Mesodermal cell (in vitro differentiated cells): ENCODE measurements around the gene SBNO2.

Experiments used
- H3K27ac ChIP-seq: 2 replicates; pipeline ENCODE4 v1.7.0; 2013; ENCODE audit warnings: mild to moderate bottlenecking, low read depth, low read length, moderate library complexity; ENCODE audit not compliant: severe bottlenecking
- H3K36me3 ChIP-seq: 2 replicates; pipeline ENCODE4 v1.7.1; 2013; ENCODE audit warnings: mild to moderate bottlenecking, low read length, moderate library complexity; ENCODE audit not compliant: control insufficient read depth, insufficient read depth
- H3K4me1 ChIP-seq: one replicate; pipeline ENCODE4 v1.7.1; 2013; ENCODE audit warnings: mild to moderate bottlenecking, low read length; ENCODE audit not compliant: insufficient read depth, control insufficient read depth, poor library complexity, severe bottlenecking
- H3K4me3 ChIP-seq: 2 replicates; pipeline ENCODE4 v1.7.0; 2013; ENCODE audit warnings: low read length, control low read depth, mild to moderate bottlenecking; ENCODE audit not compliant: insufficient read depth, poor library complexity, severe bottlenecking; ENCODE audit errors: extremely low read depth
- H3K9me3 ChIP-seq: 2 replicates; pipeline ENCODE4 v1.7.1; 2013; ENCODE audit warnings: mild to moderate bottlenecking, low read length, moderate library complexity; ENCODE audit not compliant: control insufficient read depth
- WGBS, 2 experiments: methylation state at CpG; one replicate each; pipeline ENCODE4 v1.1.5; 2013; ENCODE audit warnings: missing lambda C conversion rate in 2 of 2; ENCODE audit not compliant: insufficient coverage in 2 of 2; 5-methylcytosine and 5-hydroxymethylcytosine counted together

The SBNO2 gene

GRCh38 chr19:1164684-1165531, 9.2 kb downstream of the SBNO2 start:
- Histone ChIP-seq H3K9me3 (no peaks in the 10 kb centered on the region), H3K4me3 (no peak overlapping the region), H3K4me1 (peaks cover 19% of the 10 kb centered on the region), H3K36me3 (peaks cover 23% of the 10 kb centered on the region), H3K27ac (no peak overlapping the region)
- WGBS, 2 experiments = 92 to 95% methylated on average over 19 to 21 of the region's 21 CpGs

- no peak overlapping the region for H3K4me3 ChIP-seq
- WGBS, 2 experiments = 93 to 96% methylated on average over 13 to 18 of the region's 20 CpGs
- peaks cover 23% of the 10 kb centered on the region for H3K36me3 ChIP-seq
- H3K9me3 ChIP-seq = no peaks in the 10 kb centered on the region
- H3K4me1 ChIP-seq = peaks cover 12% of the 10 kb centered on the region
- no peak overlapping the region for H3K27ac ChIP-seq
Measured at GRCh38 chr19:1163934-1164683, 10.0 kb downstream of the SBNO2 start.

- no peak overlapping the region for H3K27ac ChIP-seq
- H3K4me1 ChIP-seq = peaks cover 5% of the 10 kb centered on the region
- H3K36me3 ChIP-seq = peaks cover 20% of the 10 kb centered on the region
- WGBS, 2 experiments = 95 to 97% methylated on average over 41 of the region's 41 CpGs
- no peak overlapping the region for H3K4me3 ChIP-seq
- no peaks in the 10 kb centered on the region for H3K9me3 ChIP-seq
Measured at GRCh38 chr19:1163283-1163933, 10.7 kb downstream of the SBNO2 start.

- Histone ChIP-seq H3K27ac (no peak overlapping the region), H3K4me3 (no peak overlapping the region), H3K36me3 (peaks cover 14% of the 10 kb centered on the region), H3K9me3 (no peaks in the 10 kb centered on the region), H3K4me1 (no peaks in the 10 kb centered on the region)
- WGBS, 2 experiments = 96% methylated on average over 18 to 23 of the region's 26 CpGs
Measured at GRCh38 chr19:1162404-1163282, 11.4 kb downstream of the SBNO2 start.

- H3K4me3 ChIP-seq = no peak overlapping the region
- peaks cover 8% of the 10 kb centered on the region for H3K36me3 ChIP-seq
- WGBS, 2 experiments = 67 to 82% methylated on average over 8 to 12 of the region's 18 CpGs
- H3K4me1 ChIP-seq = no peaks in the 10 kb centered on the region
- H3K27ac ChIP-seq = no peak overlapping the region
- no peaks in the 10 kb centered on the region for H3K9me3 ChIP-seq
Measured at GRCh38 chr19:1161716-1162115, 12.4 kb downstream of the SBNO2 start.

- no peaks in the 10 kb centered on the region for H3K9me3 ChIP-seq
- no peak overlapping the region for H3K4me3 ChIP-seq
- H3K36me3 ChIP-seq = peaks cover under 1% of the 10 kb centered on the region
- H3K27ac ChIP-seq = no peak overlapping the region
- WGBS, 2 experiments = 95 to 98% methylated on average over 28 of the region's 31 CpGs
- no peaks in the 10 kb centered on the region for H3K4me1 ChIP-seq
Measured at GRCh38 chr19:1159864-1160595, 14.0 kb downstream of the SBNO2 start.

GRCh38 chr19:1158885-1159448, 15.1 kb downstream of the SBNO2 start:
- Histone ChIP-seq H3K4me3 (no peak overlapping the region), H3K36me3 (peaks cover 3% of the 10 kb centered on the region)
- 97% methylated on average over 30 to 32 of the region's 32 CpGs for WGBS, 2 experiments

GRCh38 chr19:1157931-1158884, 15.9 kb downstream of the SBNO2 start:
- 96% methylated on average over 56 to 66 of the region's 69 CpGs for WGBS, 2 experiments
- peaks cover 3% of the 10 kb centered on the region for H3K36me3 ChIP-seq
- H3K4me1 ChIP-seq = no peaks in the 10 kb centered on the region
- H3K27ac ChIP-seq = no peak overlapping the region
- H3K9me3 ChIP-seq = no peaks in the 10 kb centered on the region
- H3K4me3 ChIP-seq = no peak overlapping the region

More at GRCh38 chr19:1158885-1159448, 15.1 kb downstream of the SBNO2 start:
- no peak overlapping the region for H3K27ac ChIP-seq
- H3K9me3 ChIP-seq = no peaks in the 10 kb centered on the region
- H3K4me1 ChIP-seq = no peaks in the 10 kb centered on the region
